ENCODE measurements around the gene DLG4. TPM values are rescaled to one million over a fixed set of nuclear protein-coding genes. Genes with fewer than 3 reads are reported as not detected.

DLG4 gene
- total RNA-seq, 1 donor from 2014 or later, result 45.6 TPM

DNA sequence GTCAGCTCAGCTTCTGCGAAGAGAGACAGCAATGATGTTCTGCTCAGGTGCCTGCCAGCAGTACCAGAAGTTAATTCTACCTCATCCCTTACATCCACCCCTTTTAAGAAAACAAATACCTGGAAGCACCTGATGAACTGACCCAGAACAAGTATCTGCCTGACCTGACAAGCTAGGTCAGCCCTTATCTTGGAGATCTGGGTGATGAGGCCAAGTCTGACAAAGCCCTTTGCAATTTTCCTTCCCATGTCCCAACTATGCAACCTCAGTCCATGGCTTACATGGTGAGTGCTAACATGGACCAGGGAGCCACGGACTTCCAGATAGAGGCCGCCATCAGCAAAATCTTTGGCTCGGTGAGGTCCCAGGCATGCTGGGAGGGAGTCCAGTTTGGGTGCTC is 3.7 kb upstream of the DLG4 start:
- H2AFZ ChIP-seq (ENCODE audit: low read depth, low read length), result no peak overlapping the region
- peaks cover 64% of the 10 kb centered on the region for H4K20me1 ChIP-seq (ENCODE audit: insufficient read depth, low read length)
- Mint-ChIP-seq H3K4me3 (ENCODE audit: unreplicated experiment) (peak overlapping the region; percentile 47), H3K36me3 (ENCODE audit: low read depth, unreplicated experiment) (peaks cover 28% of the 10 kb centered on the region), H3K27ac (ENCODE audit: unreplicated experiment) (no peak overlapping the region), H3K9me3 (ENCODE audit: unreplicated experiment) (no peaks in the 10 kb centered on the region), H3K4me1 (ENCODE audit: low read depth, unreplicated experiment) (peaks cover 27% of the 10 kb centered on the region), H3K27me3 (ENCODE audit: low read depth, unreplicated experiment) (no peaks in the 10 kb centered on the region)
- peak overlapping the region; percentile 16 for H3K9ac ChIP-seq (ENCODE audit: low read length)
- H3K36me3 ChIP-seq (ENCODE audit: insufficient read depth, low read length), result peaks cover 16% of the 10 kb centered on the region
- H3K27me3 ChIP-seq (ENCODE audit: insufficient read depth, low read length), result no peaks in the 10 kb centered on the region
- no peak overlapping the region for H3K27ac ChIP-seq (ENCODE audit: low read depth, low read length)
- no peak overlapping the region for H3K4me3 ChIP-seq (ENCODE audit: insufficient read depth, low read depth, low read length)
- TF ChIP-seq EZH2 (IDR thresholded peaks at IDR 0.05; ENCODE audit: insufficient read depth, low read length), result no peak
- TF ChIP-seq, protein P1, sequence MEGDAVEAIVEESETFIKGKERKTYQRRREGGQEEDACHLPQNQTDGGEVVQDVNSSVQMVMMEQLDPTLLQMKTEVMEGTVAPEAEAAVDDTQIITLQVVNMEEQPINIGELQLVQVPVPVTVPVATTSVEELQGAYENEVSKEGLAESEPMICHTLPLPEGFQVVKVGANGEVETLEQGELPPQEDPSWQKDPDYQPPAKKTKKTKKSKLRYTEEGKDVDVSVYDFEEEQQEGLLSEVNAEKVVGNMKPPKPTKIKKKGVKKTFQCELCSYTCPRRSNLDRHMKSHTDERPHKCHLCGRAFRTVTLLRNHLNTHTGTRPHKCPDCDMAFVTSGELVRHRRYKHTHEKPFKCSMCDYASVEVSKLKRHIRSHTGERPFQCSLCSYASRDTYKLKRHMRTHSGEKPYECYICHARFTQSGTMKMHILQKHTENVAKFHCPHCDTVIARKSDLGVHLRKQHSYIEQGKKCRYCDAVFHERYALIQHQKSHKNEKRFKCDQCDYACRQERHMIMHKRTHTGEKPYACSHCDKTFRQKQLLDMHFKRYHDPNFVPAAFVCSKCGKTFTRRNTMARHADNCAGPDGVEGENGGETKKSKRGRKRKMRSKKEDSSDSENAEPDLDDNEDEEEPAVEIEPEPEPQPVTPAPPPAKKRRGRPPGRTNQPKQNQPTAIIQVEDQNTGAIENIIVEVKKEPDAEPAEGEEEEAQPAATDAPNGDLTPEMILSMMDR (IDR thresholded peaks at IDR 0.05; ENCODE audit: insufficient read depth, low read depth, low read length), result no peak
- peaks cover 36% of the 10 kb centered on the region for H3K79me2 ChIP-seq (ENCODE audit: insufficient read depth, low read length)
- no peak overlapping the region for H3K4me2 ChIP-seq (ENCODE audit: low read length)
- no peaks in the 10 kb centered on the region for H3K9me3 ChIP-seq (ENCODE audit: insufficient read depth, low read depth, low read length)
- FAIRE-seq (no peak), DNase-seq (ENCODE audit: low read depth) (no peak)
- H3K4me1 ChIP-seq (ENCODE audit: insufficient read depth, low read length), result peaks cover 17% of the 10 kb centered on the region

DNA sequence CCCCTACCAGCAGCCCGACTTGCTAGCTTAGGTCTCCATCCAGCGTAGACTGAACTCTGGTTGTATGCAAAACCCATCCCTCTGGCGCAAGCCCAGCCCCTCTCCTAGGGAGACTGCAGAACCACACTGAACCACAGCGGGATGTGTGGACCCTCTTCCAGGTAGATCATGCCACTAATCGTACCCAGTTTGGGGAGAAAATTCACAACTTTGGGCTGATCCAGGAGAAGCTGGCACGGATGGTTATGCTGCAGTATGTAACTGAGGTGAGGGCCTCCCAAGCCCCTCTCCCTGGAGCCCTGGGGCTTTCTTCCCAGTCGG is 3.3 kb upstream of the DLG4 start:
- Mint-ChIP-seq H3K4me3 (ENCODE audit: unreplicated experiment) (no peak overlapping the region), H3K36me3 (ENCODE audit: low read depth, unreplicated experiment) (peaks cover 24% of the 10 kb centered on the region), H3K27me3 (ENCODE audit: low read depth, unreplicated experiment) (no peaks in the 10 kb centered on the region), H3K4me1 (ENCODE audit: low read depth, unreplicated experiment) (peaks cover 24% of the 10 kb centered on the region), H3K27ac (ENCODE audit: unreplicated experiment) (no peak overlapping the region), H3K9me3 (ENCODE audit: unreplicated experiment) (no peaks in the 10 kb centered on the region)
- Histone ChIP-seq H3K4me2 (ENCODE audit: low read length) (no peak overlapping the region), H3K79me2 (ENCODE audit: insufficient read depth, low read length) (peaks cover 36% of the 10 kb centered on the region), H3K9ac (ENCODE audit: low read length) (no peak overlapping the region), H3K4me1 (ENCODE audit: insufficient read depth, low read length) (peaks cover 19% of the 10 kb centered on the region), H4K20me1 (ENCODE audit: insufficient read depth, low read length) (peaks cover 60% of the 10 kb centered on the region), H3K4me3 (ENCODE audit: insufficient read depth, low read depth, low read length) (no peak overlapping the region), H3K9me3 (ENCODE audit: insufficient read depth, low read depth, low read length) (no peaks in the 10 kb centered on the region), H3K27ac (ENCODE audit: low read depth, low read length) (no peak overlapping the region), H2AFZ (ENCODE audit: low read depth, low read length) (no peak overlapping the region), H3K27me3 (ENCODE audit: insufficient read depth, low read length) (no peaks in the 10 kb centered on the region), H3K36me3 (ENCODE audit: insufficient read depth, low read length) (peaks cover 13% of the 10 kb centered on the region)
- DNase-seq (ENCODE audit: low read depth) (no peak), FAIRE-seq (no peak)
- TF ChIP-seq, protein P1 (IDR thresholded peaks at IDR 0.05; ENCODE audit: insufficient read depth, low read depth, low read length), result no peak
- TF ChIP-seq EZH2 (IDR thresholded peaks at IDR 0.05; ENCODE audit: insufficient read depth, low read length), result no peak

DNA sequence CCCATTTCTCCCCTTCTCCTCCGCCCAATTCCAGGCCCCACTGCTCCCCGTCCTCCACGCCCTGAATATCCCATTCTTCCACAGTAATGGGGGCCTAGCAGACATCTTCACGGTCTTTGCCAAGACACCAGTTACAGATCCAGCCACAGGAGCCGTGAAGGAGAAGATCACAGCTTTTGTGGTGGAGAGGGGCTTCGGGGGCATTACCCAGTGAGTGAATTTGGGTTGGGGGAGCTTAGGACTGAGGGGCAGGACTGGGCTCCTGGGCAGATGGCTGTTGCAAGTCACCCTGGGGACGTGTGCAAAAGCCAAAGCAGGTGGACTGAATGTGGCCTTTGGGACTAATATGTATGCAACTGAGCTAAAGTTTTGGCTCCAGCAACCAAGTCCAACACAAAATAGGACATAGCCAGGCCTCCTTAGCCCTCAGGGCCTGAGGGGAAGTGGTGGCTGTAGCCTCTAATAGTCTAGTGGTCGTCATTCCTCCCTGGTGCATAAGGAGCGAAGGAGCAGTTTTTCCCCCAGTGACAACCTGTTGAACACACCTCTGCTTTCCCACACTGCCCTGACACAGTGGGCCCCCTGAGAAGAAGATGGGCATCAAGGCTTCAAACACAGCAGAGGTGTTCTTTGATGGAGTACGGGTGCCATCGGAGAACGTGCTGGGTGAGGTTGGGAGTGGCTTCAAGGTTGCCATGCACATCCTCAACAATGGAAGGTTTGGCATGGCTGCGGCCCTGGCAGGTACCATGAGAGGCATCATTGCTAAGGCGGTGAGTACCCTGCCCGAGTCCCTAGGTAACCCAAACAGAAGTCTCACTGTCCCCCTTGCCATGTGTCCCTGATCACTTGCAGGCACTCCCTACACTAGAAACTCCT is 2.7 kb upstream of the DLG4 start:
- FAIRE-seq, result no peak
- no peak overlapping the region for H3K9ac ChIP-seq (ENCODE audit: low read length)
- TF ChIP-seq, protein P1 (IDR thresholded peaks at IDR 0.05; ENCODE audit: insufficient read depth, low read depth, low read length), result no peak
- no peak for TF ChIP-seq EZH2 (IDR thresholded peaks at IDR 0.05; ENCODE audit: insufficient read depth, low read length)
- DNase-seq (ENCODE audit: low read depth), result no peak
- no peak overlapping the region for H3K27ac ChIP-seq (ENCODE audit: low read depth, low read length)
- peaks cover 13% of the 10 kb centered on the region for H3K36me3 ChIP-seq (ENCODE audit: insufficient read depth, low read length)
- H3K4me3 ChIP-seq (ENCODE audit: insufficient read depth, low read depth, low read length), result no peak overlapping the region
- H3K9me3 ChIP-seq (ENCODE audit: insufficient read depth, low read depth, low read length), result no peaks in the 10 kb centered on the region
- H3K4me1 ChIP-seq (ENCODE audit: insufficient read depth, low read length), result peaks cover 23% of the 10 kb centered on the region
- H2AFZ ChIP-seq (ENCODE audit: low read depth, low read length), result no peak overlapping the region
- no peak overlapping the region for H3K4me2 ChIP-seq (ENCODE audit: low read length)
- Mint-ChIP-seq H3K4me1 (ENCODE audit: low read depth, unreplicated experiment) (peaks cover 24% of the 10 kb centered on the region), H3K27me3 (ENCODE audit: low read depth, unreplicated experiment) (no peaks in the 10 kb centered on the region), H3K27ac (ENCODE audit: unreplicated experiment) (no peak overlapping the region), H3K4me3 (ENCODE audit: unreplicated experiment) (peak overlapping the region; percentile 14), H3K36me3 (ENCODE audit: low read depth, unreplicated experiment) (peaks cover 23% of the 10 kb centered on the region), H3K9me3 (ENCODE audit: unreplicated experiment) (no peaks in the 10 kb centered on the region)
- H3K79me2 ChIP-seq (ENCODE audit: insufficient read depth, low read length), result peaks cover 34% of the 10 kb centered on the region
- no peaks in the 10 kb centered on the region for H3K27me3 ChIP-seq (ENCODE audit: insufficient read depth, low read length)
- peaks cover 54% of the 10 kb centered on the region for H4K20me1 ChIP-seq (ENCODE audit: insufficient read depth, low read length)
